BE2C (cell line): ENCODE data around the gene SAE1.

Experiments used
- DNase-seq: peaks from one replicate; pipeline ENCODE4 v3.0.0-alpha.2; 2020
- H3K27me3 ChIP-seq: fragments of 250-450 bp; sonication (Bioruptor Pico); 2 replicates; pipeline ENCODE4 v1.5.1; 2020; ENCODE audit warnings: mild to moderate bottlenecking
- H3K36me3 ChIP-seq: fragments of 250-450 bp; sonication (Bioruptor Pico); 2 replicates; pipeline ENCODE4 v1.5.1; 2020; ENCODE audit warnings: mild to moderate bottlenecking
- H3K4me1 ChIP-seq: fragments of 250-450 bp; sonication (Bioruptor Pico); 2 replicates; pipeline ENCODE4 v1.5.1; 2020
- H3K4me3 ChIP-seq: 2 replicates; pipeline ENCODE4 v1.5.1; 2011; ENCODE audit warnings: low read depth, low read length
- H3K9me3 ChIP-seq: fragments of 250-450 bp; sonication (Bioruptor Pico); 2 replicates; pipeline ENCODE4 v1.5.1; 2020
- TF ChIP-seq, protein P1 (sequence below): IDR thresholded peaks from 2 replicates; pipeline ENCODE4 v1.5.1; 2012; ENCODE audit warnings: mild to moderate bottlenecking, low read depth, low read length

The SAE1 gene

GRCh38 chr19:47258434-47258833, 127.8 kb downstream of the SAE1 start:
- peaks cover 6% of the 10 kb centered on the region for H3K4me1 ChIP-seq
- TF ChIP-seq, protein P1, sequence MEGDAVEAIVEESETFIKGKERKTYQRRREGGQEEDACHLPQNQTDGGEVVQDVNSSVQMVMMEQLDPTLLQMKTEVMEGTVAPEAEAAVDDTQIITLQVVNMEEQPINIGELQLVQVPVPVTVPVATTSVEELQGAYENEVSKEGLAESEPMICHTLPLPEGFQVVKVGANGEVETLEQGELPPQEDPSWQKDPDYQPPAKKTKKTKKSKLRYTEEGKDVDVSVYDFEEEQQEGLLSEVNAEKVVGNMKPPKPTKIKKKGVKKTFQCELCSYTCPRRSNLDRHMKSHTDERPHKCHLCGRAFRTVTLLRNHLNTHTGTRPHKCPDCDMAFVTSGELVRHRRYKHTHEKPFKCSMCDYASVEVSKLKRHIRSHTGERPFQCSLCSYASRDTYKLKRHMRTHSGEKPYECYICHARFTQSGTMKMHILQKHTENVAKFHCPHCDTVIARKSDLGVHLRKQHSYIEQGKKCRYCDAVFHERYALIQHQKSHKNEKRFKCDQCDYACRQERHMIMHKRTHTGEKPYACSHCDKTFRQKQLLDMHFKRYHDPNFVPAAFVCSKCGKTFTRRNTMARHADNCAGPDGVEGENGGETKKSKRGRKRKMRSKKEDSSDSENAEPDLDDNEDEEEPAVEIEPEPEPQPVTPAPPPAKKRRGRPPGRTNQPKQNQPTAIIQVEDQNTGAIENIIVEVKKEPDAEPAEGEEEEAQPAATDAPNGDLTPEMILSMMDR = no peak
- no peak for DNase-seq
- H3K27me3 ChIP-seq = no peaks in the 10 kb centered on the region
- H3K4me3 ChIP-seq = no peak overlapping the region
- no peaks in the 10 kb centered on the region for H3K9me3 ChIP-seq
- peaks cover 9% of the 10 kb centered on the region for H3K36me3 ChIP-seq

- no peak for DNase-seq
- peaks cover 6% of the 10 kb centered on the region for H3K4me1 ChIP-seq
- no peaks in the 10 kb centered on the region for H3K9me3 ChIP-seq
- TF ChIP-seq, protein P1 = no peak
- H3K36me3 ChIP-seq = peaks cover 9% of the 10 kb centered on the region
- no peak overlapping the region for H3K4me3 ChIP-seq
- no peaks in the 10 kb centered on the region for H3K27me3 ChIP-seq
Observed at GRCh38 chr19:47258895-47259555, 128.4 kb downstream of the SAE1 start.
